Upper lobe of left lung (tissue), 6 donors: ENCODE data around the gene OTUB1. TPM values are rescaled to one million over a fixed set of nuclear protein-coding genes. Genes with fewer than 3 reads are reported as not detected.

Source experiments
- ATAC-seq, 2 donors: fragments of 200-7000 bp; cut with Tn5 transposase; one replicate each; pipeline ENCODE4 v1.9.1; 2022; ENCODE audit warnings: mild to moderate bottlenecking in 2 of 2, moderate library complexity in 2 of 2; ENCODE audit not compliant: low FRiP score in 2 of 2
- DNase-seq, 2 donors: peaks; one replicate each; pipeline ENCODE4 v3.0.0-alpha.2; 2019 to 2020
- H3K27ac ChIP-seq, 4 donors: fragments of 200-600 bp; sonication (generic); one replicate each; pipeline ENCODE4 v1.5.1; 2016 to 2019
- H3K27me3 ChIP-seq, 4 donors: fragments of 200-600 bp; sonication (generic); one replicate each; pipeline ENCODE4 v1.5.1; 2017 to 2019
- H3K36me3 ChIP-seq, 4 donors: fragments of 200-600 bp; sonication (generic); one replicate each; pipeline ENCODE4 v1.5.1; 2016 to 2019
- H3K4me1 ChIP-seq, 4 donors: fragments of 200-600 bp; sonication (generic); one replicate each; pipeline ENCODE4 v1.5.1; 2018 to 2019
- H3K4me3 ChIP-seq, 4 donors: fragments of 200-600 bp; sonication (generic); one replicate each; pipeline ENCODE4 v1.5.1; 2017 to 2019; ENCODE audit warnings: mild to moderate bottlenecking in 2 of 4, moderate library complexity in 1 of 4
- H3K9me3 ChIP-seq, 4 donors: fragments of 200-600 bp; sonication (generic); one replicate each; pipeline ENCODE4 v1.5.1; 2018 to 2019
- CTCF ChIP-seq, 6 experiments: fragments of 450-650 bp in 4 of 6; fragments of 200-600 bp in 2 of 6; sonication (generic) in 2 of 6; IDR thresholded peaks; one replicate each; pipeline ENCODE4 v1.5.1; 2016 to 2019; ENCODE audit warnings: antibody characterized with exemption in 6 of 6
- EP300 ChIP-seq, 4 donors: sonication (generic); formaldehyde crosslinking; IDR thresholded peaks; one replicate each; pipeline ENCODE4 v1.5.1; 2017; ENCODE audit warnings: antibody characterized with exemption in 4 of 4, control low read depth in 2 of 4
- POLR2A ChIP-seq, 4 donors: fragments of 450-650 bp; IDR thresholded peaks; one replicate each; pipeline ENCODE4 v1.5.1; 2016 to 2017; ENCODE audit warnings: antibody characterized with exemption in 4 of 4, mild to moderate bottlenecking in 2 of 4
- POLR2AphosphoS5 ChIP-seq, 2 donors: sonication (generic); formaldehyde crosslinking; IDR thresholded peaks; one replicate each; pipeline ENCODE4 v1.5.1; 2017; ENCODE audit warnings: antibody characterized with exemption in 2 of 2
- WGBS, 2 donors: methylation state at CpG; one replicate each; pipeline ENCODE4 v1.1.5; 2017 to 2018; 5-methylcytosine and 5-hydroxymethylcytosine counted together
- total RNA-seq, 6 donors: library from RNA; depleted of rRNA in 4 of 6; stranded (reverse); fragments of >200 nt in 4 of 6; gene quantifications; one replicate each; pipeline versions ENCODE4 v1.1.0 to v1.2.1, GENCODE V29; 2016 to 2021
- donor health status: DM: no; HTN: no; CAD: no; lungs with moderate emphysema.
- donor health status: DM: no; HTN: yes; CAD: no; lungs with severe emphysema.

Gene OTUB1
- total RNA-seq, 6 donors from 2014 or later = 58.6 to 95.3 (median 72.5) TPM

DNA sequence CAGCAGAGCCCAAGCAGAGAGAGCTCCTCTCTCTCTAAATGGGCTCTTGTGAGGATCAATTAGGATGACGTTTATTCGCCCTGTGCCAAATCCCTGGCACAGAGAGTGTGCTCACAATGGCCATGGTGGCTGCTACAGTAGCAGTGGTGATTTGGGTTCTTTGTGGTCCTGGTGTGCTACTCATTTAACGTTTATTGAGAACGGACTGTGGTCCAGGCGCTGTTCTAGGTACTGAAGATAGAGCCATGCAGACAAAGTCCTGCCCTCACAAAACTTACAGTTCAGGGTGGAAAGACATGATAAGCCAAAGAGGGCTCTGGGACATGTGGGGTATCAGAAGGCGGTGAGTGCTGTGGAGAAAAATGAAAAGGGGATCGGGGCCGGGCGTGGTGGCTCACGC, 5.3 kb downstream of the OTUB1 start:
- Histone ChIP-seq H3K36me3 (peaks cover 0 to 80% (median 53%) of the 10 kb centered on the region in 4 donors), H3K4me1 (peaks cover 12 to 21% (median 15%) of the 10 kb centered on the region in 4 donors), H3K9me3 (no peaks in the 10 kb centered on the region), H3K4me3 (no peak overlapping the region), H3K27ac (no peak overlapping the region), H3K27me3 (no peaks in the 10 kb centered on the region)
- TF ChIP-seq CTCF (IDR thresholded peaks at IDR 0.05) (no peak), POLR2A (IDR thresholded peaks at IDR 0.05) (no peak), EP300 (IDR thresholded peaks at IDR 0.05) (no peak), POLR2AphosphoS5 (IDR thresholded peaks at IDR 0.05) (no peak)
- ATAC-seq = no peak
- no peak for DNase-seq
- WGBS, 2 donors = 92 to 95% methylated on average over 10 of the region's 10 CpGs

- 90 to 94% methylated on average over 5 of the region's 5 CpGs for WGBS, 2 donors
- Histone ChIP-seq H3K4me1 (peaks cover 0 to 6% (median under 1%) of the 10 kb centered on the region in 4 donors), H3K27ac (no peak overlapping the region), H3K27me3 (no peaks in the 10 kb centered on the region), H3K4me3 (no peak overlapping the region), H3K9me3 (no peaks in the 10 kb centered on the region), H3K36me3 (peaks cover 6 to 94% (median 69%) of the 10 kb centered on the region in 4 donors)
- no peak for TF ChIP-seq CTCF (IDR thresholded peaks at IDR 0.05)
- no peak for TF ChIP-seq POLR2AphosphoS5 (IDR thresholded peaks at IDR 0.05)
- TF ChIP-seq EP300 (IDR thresholded peaks at IDR 0.05) = no peak
- no peak for TF ChIP-seq POLR2A (IDR thresholded peaks at IDR 0.05)
- DNase-seq (no peak), ATAC-seq (no peak)
These were observed 6.9 kb downstream of the OTUB1 start for GRCh38 chr11:63993100-63993499.

DNA sequence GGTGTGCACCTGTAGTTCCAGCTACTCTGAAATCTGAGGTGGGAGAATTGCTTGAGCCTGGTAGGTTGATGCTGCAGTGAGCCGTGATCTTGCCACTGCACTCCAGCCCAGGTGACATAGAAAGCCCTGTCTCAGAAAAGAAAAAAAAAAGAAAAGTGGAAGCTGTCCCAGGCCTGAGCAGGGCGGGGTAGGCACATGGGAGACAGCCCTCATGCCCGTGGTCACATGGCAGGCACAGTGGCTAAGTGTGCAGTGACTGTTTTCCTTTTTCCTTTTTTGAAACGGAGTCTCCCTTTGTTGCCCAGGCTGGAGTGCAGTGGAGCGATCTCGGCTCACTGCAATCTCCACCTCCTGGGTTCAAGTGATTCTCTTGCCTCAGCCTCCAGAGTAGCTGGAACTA, 7.8 kb downstream of the OTUB1 start:
- DNase-seq = peak in 1 of 2 donors; percentile 43
- Histone ChIP-seq H3K9me3 (no peaks in the 10 kb centered on the region), H3K36me3 (peaks cover 6 to 94% (median 70%) of the 10 kb centered on the region in 4 donors), H3K4me1 (peaks cover 0 to 6% (median 2%) of the 10 kb centered on the region in 4 donors), H3K27me3 (no peaks in the 10 kb centered on the region), H3K4me3 (no peak overlapping the region), H3K27ac (no peak overlapping the region)
- TF ChIP-seq CTCF (IDR thresholded peaks at IDR 0.05) (no peak), EP300 (IDR thresholded peaks at IDR 0.05) (no peak), POLR2AphosphoS5 (IDR thresholded peaks at IDR 0.05) (no peak), POLR2A (IDR thresholded peaks at IDR 0.05) (no peak)
- WGBS, 2 donors = 70 to 79% methylated on average over 6 of the region's 6 CpGs
- peak; percentile 19 to 53 for ATAC-seq

- H3K4me1 ChIP-seq = peaks cover 20 to 31% (median 26%) of the 10 kb centered on the region in 4 donors
- no peaks in the 10 kb centered on the region for H3K9me3 ChIP-seq
- ATAC-seq (no peak), DNase-seq (peak in 1 of 2 donors; percentile 65)
- H3K27ac ChIP-seq = no peak overlapping the region
- no peaks in the 10 kb centered on the region for H3K27me3 ChIP-seq
- no peak overlapping the region for H3K4me3 ChIP-seq
- 85 to 90% methylated on average over 4 to 12 of the region's 18 CpGs for WGBS, 2 donors
- TF ChIP-seq POLR2A (IDR thresholded peaks at IDR 0.05) (no peak), POLR2AphosphoS5 (IDR thresholded peaks at IDR 0.05) (no peak), CTCF (IDR thresholded peaks at IDR 0.05) (no peak), EP300 (IDR thresholded peaks at IDR 0.05) (no peak)
- H3K36me3 ChIP-seq = peaks cover 6 to 73% (median 50%) of the 10 kb centered on the region in 4 donors
These were observed 10.3 kb downstream of the OTUB1 start for GRCh38 chr11:63996512-63996911.

DNA sequence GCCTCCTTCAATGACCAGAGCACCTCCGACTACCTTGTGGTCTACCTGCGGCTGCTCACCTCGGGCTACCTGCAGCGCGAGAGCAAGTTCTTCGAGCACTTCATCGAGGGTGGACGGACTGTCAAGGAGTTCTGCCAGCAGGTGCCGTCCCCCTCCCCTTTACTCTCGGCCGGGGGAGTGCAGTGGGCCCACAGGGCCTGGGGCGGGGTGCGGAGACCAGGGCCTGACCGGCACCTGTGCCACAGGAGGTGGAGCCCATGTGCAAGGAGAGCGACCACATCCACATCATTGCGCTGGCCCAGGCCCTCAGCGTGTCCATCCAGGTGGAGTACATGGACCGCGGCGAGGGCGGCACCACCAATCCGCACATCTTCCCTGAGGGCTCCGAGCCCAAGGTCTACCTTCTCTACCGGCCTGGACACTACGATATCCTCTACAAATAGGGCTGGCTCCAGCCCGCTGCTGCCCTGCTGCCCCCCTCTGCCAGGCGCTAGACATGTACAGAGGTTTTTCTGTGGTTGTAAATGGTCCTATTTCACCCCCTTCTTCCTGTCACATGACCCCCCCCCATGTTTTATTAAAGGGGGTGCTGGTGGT, 11.0 kb downstream of the OTUB1 start:
- Histone ChIP-seq H3K4me3 (no peak overlapping the region), H3K36me3 (peaks cover 6 to 67% (median 47%) of the 10 kb centered on the region in 4 donors), H3K27ac (no peak overlapping the region), H3K27me3 (no peaks in the 10 kb centered on the region), H3K9me3 (no peaks in the 10 kb centered on the region), H3K4me1 (peaks cover 27 to 38% (median 32%) of the 10 kb centered on the region in 4 donors)
- WGBS, 2 donors = 92 to 95% methylated on average over 17 to 27 of the region's 27 CpGs
- TF ChIP-seq POLR2A (IDR thresholded peaks at IDR 0.05) (no peak), CTCF (IDR thresholded peaks at IDR 0.05) (no peak), EP300 (IDR thresholded peaks at IDR 0.05) (no peak), POLR2AphosphoS5 (IDR thresholded peaks at IDR 0.05) (no peak)
- ATAC-seq (no peak), DNase-seq (peak in 1 of 2 donors; percentile 70)
